Measurements from ENCODE around the gene SPATS2.
A peak's percentile ranks its signal among the peaks of the same experiment; 100 is the strongest.
"Not testable (repeated sequence)": the region's sequence is repeated elsewhere in the genome, so short reads cannot be mapped to it uniquely, and the experiment has no call there.

The SPATS2 gene

GRCh38 chr12:49525942-49526341, 158.7 kb downstream of the SPATS2 start:
- no peak for DNase-seq

- DNase-seq = no peak
Measured at GRCh38 chr12:49527361-49528130, 160.3 kb downstream of the SPATS2 start.

GRCh38 chr12:49529414-49529813, 162.2 kb downstream of the SPATS2 start:
- no peak for DNase-seq

- no peak for DNase-seq
Measured at GRCh38 chr12:49531745-49532144, 164.5 kb downstream of the SPATS2 start.

DNA sequence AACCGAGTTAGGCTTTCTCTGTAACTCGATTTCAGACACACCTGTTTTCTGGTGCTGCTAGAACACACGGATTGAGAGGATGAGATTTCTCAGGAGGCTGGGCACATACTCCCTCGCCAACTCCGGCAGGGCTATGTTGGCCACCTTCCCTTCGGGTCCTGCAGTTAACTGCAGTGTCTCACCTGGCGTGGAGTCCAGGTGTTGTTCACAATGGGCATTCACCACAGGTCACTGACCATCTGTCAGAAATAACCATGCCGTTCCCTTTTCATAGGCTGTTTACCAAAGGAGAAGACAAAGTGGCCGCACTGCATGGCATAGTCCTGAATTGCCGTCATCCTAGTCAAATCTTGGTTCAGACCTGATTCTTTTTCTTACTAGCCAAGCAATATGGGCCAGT, 166.1 kb downstream of the SPATS2 start:
- DNase-seq = no peak

GRCh38 chr12:49534122-49534521, 166.9 kb downstream of the SPATS2 start:
- DNase-seq = not testable (repeated sequence)

GRCh38 chr12:49534731-49535278, 167.5 kb downstream of the SPATS2 start:
- DNase-seq = no peak

DNA sequence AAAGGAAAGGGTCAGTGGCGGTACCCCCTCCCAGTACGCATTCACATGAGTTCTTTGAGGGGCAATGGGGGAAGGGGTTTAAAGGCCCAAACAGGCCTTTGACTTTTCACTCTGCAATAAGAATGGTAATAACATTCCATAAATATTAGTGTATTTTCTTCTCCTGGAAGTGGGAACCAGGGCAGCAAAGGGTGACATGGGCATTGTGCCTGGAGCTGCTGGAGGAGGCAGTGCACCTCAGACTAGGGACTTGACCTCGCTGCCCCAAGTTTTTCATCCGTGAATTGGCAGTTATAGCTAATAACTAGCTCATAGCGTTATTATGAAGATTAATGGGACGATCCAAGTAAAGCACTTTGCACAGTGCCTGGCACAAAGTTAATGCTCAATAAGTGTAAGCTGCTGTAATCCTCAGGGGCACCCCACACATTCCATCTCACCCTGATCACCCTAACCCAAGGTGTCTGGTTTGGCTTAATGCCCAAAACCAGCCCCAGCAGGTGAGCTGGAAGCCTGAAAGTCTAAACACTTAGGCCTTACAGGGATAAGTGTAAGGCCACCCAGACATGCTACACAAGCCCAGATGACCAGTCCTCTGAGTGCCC, 168.8 kb downstream of the SPATS2 start:
- DNase-seq = no peak

- DNase-seq = no peak
Measured at GRCh38 chr12:49536526-49537071, 169.3 kb downstream of the SPATS2 start.

GRCh38 chr12:49537231-49537751, 170.0 kb downstream of the SPATS2 start:
- no peak for DNase-seq

DNA sequence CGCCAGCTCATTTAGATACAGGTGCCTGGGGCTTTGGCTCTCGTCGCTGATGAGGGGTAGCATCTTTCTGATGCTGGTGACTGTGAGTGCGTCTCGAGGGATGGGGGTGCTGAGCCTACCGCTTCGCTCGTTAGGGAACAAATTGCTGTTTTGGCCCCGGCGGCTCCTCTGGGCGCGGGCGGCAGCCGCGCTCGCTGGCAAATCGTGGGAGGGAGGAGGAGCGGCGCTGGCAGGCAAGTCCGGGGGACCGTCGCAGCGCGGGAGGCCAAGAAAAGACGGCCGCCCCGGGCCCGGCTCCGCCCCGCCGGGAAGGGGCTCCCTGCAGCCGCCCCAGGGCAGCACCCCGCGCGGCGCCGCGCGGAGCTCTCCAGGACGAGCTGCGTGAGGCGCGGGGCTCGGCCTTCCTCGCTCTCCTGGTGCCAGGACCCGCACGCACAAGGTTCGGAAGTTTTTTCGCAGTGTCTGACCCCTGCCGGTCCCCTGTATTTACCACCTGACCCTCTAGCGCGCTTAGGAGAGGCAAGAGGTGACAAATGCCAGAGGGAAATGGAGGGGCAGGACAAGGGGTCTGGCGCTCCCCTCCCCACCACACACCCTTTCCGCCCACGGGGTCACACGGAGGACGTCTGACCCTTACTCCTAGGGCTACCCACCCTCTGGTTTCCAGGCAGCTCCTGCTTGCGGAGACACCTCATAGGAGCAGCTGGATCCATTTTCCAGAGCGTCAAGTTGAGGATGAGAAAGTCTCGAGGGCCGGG, 170.7 kb downstream of the SPATS2 start:
- no peak for DNase-seq

DNA sequence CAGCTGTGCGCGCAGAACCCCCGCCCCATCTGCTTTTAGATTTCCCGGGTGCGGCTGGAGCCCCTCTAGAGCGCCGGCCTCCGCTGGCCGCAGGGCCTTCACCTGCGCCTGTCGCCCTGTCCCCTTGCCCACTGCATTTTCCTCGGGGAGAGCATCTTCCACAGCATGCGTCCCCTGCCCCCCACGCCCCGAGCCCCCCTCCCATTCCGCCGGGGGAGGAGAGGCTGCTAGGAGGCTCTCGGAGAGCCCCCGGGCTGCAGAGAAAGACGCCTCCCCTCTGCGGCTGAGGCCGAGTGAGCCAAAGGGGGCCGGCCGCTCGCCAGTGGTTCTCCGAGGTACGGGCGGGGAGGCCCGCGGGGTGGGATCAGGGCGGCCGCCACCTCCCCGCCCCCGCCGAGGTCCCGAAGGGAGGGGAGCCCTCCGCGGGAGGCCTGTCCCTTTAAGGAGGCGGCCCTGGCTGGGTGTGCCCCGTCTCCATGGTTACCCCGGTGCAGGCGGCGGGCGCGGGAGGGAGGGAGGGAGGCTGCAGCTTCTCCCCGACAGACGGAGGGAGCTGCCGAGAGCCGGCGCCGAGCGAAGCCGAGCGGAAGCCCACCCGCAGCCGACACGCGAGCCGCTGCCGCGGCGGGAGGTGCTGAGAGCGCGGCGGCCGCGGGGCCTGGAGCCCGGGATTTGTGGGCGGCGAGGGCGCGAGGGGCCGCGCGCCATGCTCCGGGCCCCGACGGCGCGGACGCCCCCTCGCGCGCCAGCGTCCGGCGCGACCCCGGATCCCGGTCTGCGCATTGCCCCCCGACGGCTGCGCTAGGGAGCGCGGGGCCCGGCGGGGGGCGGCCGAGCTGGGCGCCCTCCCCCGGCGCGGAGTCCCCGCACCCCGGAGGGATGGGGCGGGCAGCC, 171.5 kb downstream of the SPATS2 start, which contains the start of gene KCNH3:
KCNH3 (plus strand) TSS at position 521 of the 894 bp plus-strand sequence. CDS start 387 bp downstream, outside the sequence.
- DNase-seq = peak; percentile 93

DNA sequence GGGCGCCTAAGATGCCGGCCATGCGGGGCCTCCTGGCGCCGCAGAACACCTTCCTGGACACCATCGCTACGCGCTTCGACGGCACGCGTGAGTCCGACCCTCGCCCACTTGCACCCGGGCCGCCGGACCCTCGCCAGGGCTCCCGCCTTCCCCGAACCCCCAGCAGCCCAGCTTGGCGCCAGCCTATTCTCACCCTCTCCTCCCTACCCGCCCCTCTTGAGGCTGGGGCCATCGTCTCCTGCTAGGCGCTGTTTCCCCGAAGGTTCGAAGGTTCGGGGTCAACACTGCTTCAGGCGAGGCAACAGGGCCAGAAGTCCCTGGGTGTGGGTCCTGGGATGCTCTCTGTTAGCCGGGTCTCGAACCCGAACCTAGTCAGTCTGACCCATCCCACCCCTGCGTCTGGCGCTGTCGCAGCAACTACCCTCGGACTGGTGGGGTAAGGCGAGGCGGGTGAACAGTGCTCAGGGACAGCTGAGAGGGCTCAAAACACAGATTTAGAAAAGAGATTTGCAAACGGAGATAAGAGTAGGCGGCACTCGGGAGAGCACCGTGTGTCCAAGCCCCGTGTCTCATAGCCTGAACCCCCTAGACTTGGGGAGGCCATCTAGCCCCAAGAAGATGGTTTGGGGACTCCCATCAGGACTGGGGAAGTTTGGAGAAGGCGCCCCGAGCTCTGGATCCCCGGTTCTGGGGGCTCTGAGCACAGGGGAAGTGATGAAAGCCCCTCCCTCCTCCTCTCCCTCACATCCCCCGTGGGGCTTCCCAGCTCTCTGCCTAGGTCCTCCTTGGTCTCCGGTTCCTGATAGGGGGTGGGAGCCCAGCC, 172.4 kb downstream of the SPATS2 start:
- no peak for DNase-seq

GRCh38 chr12:49540229-49541139, 173.2 kb downstream of the SPATS2 start:
- DNase-seq = no peak

DNA sequence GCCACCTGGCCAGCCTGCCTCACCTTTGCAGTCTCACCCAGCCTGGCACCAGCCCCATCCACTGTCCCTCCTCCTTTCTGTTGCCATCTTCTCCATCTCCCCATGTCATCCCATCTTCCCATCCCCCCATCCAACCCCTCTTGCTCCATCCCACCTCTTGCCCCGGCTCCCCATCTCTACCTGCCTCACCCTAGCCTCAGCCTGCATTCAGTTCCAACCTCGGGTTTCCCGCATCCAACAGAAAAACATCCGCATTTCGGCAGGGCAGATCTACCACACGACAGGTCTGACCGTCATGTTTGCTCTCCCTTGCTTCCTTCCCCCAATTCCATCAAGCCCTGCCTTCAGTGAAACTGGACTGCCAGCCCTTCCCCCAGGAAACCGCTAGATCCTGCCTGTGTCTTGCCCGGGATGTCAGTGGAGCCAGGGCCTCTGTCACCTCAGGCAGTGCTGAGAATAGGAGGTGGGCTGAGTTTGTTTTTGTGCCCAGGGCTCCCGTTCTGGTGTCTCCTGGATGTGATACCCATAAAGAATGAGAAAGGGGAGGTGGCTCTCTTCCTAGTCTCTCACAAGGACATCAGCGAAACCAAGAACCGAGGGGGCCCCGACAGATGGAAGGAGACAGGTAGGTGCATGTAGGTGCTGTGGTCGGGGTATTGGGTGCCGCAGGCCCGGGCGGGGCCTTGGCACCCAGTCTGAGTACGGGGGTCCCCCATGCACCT, 174.0 kb downstream of the SPATS2 start:
- DNase-seq = no peak

DNA sequence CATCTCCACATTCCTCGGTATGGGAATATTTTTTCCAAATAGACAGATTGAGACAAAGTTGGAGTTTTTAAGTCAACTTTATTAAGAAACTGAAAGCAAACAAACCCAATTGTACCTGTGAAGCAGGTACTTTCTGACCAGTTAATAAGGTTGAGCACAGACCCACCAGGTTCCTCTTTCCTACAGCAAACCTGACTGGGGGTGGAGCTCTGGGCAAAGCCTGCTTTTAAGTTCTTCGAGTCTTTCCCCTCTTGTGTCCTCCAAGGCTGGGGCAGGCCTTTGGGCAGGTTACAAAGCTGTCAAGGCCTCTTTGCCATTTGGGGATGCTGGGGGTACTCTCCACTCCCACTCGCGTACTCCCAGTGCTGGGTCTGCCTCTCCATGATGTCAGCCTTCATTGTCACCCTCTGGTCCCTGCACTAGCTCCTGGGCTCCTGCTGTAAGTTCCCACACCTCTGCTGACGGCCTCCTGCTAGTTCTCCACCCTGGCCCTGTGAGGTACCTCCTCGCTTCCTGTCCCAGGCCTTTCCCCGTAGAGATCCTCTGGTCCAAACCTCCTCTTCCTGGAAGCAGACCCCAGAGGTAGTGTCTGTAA, 174.7 kb downstream of the SPATS2 start:
- no peak for DNase-seq

- no peak for DNase-seq
Measured at GRCh38 chr12:49542592-49543160, 175.4 kb downstream of the SPATS2 start.

- no peak for DNase-seq
Measured at GRCh38 chr12:49543221-49543913, 176.1 kb downstream of the SPATS2 start.
